Peyer's patch (tissue), 4 donors: ENCODE measurements around the gene TSPAN7.

Source experiments
- CTCF ChIP-seq, 6 experiments: fragments of 450-650 bp in 4 of 6; fragments of 200-600 bp in 2 of 6; sonication (generic) in 1 of 6; IDR thresholded peaks; one replicate each; pipeline ENCODE4 v1.5.1; 2017 to 2019; ENCODE audit warnings: antibody characterized with exemption in 6 of 6, mild to moderate bottlenecking in 3 of 6, moderate library complexity in 1 of 6
- POLR2A ChIP-seq, 2 donors: fragments of 450-650 bp; IDR thresholded peaks; one replicate each; pipeline ENCODE4 v1.5.1; 2017; ENCODE audit warnings: antibody characterized with exemption in 2 of 2, mild to moderate bottlenecking in 2 of 2, moderate library complexity in 2 of 2

GRCh38 chrX:38678821-38679220 is 117.5 kb downstream of the TSPAN7 start:
- no peak for TF ChIP-seq CTCF (IDR thresholded peaks at IDR 0.05)
- no peak for TF ChIP-seq POLR2A (IDR thresholded peaks at IDR 0.05)
